ENCODE measurements around the gene TRIM71. TPM values are rescaled to one million over a fixed set of nuclear protein-coding genes. Genes with fewer than 3 reads are reported as not detected.

TRIM71 gene
- total and polyA plus RNA-seq, 2 of the 13 experiments (the other 11 are each of a cell fraction or from before 2014, with no cell fraction given) = 21.7 to 76.9 TPM

DNA sequence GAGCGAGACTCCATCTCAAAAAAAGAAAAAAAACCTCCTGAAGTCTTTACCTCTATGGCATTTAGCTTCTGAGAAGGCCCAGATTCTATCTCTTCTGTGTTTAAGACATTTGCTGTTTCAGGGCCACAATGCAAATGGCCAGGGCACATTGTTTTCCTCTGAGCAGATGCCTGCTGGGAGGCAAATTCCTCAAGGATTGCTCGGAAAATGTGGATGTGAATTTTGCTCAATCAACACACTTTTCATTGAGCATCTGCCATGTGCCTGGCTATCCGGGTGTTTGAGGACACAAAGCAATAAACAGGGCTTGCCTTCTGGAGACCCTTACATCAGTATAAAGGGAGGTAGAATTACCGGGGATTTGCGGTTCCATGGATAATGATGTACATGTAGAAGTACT is 20.0 kb downstream of the TRIM71 start (continued):
- TF ChIP-seq, protein P1, sequence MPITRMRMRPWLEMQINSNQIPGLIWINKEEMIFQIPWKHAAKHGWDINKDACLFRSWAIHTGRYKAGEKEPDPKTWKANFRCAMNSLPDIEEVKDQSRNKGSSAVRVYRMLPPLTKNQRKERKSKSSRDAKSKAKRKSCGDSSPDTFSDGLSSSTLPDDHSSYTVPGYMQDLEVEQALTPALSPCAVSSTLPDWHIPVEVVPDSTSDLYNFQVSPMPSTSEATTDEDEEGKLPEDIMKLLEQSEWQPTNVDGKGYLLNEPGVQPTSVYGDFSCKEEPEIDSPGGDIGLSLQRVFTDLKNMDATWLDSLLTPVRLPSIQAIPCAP (CRISPR knock-in tag; IDR thresholded peaks at IDR 0.05; ENCODE audit: low read depth) = no peak
- TF ChIP-seq, protein P2, sequence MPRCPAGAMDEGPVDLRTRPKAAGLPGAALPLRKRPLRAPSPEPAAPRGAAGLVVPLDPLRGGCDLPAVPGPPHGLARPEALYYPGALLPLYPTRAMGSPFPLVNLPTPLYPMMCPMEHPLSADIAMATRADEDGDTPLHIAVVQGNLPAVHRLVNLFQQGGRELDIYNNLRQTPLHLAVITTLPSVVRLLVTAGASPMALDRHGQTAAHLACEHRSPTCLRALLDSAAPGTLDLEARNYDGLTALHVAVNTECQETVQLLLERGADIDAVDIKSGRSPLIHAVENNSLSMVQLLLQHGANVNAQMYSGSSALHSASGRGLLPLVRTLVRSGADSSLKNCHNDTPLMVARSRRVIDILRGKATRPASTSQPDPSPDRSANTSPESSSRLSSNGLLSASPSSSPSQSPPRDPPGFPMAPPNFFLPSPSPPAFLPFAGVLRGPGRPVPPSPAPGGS (CRISPR knock-in tag; IDR thresholded peaks at IDR 0.05) = no peak
- TF ChIP-seq ZNF558 (CRISPR knock-in tag; IDR thresholded peaks at IDR 0.05; ENCODE audit: borderline replicate concordance) (no peak), HNRNPH1 (optimal IDR thresholded peaks at IDR 0.05; ENCODE audit: low read depth, low read length) (no peak), ZSCAN29 (CRISPR knock-in tag; conservative IDR thresholded peaks at IDR 0.05) (no peak), ATAD3A (CRISPR knock-in tag; IDR thresholded peaks at IDR 0.05) (no peak), SP5 (CRISPR knock-in tag; IDR thresholded peaks at IDR 0.05; ENCODE audit: borderline replicate concordance, low read depth) (no peak), POLR2AphosphoS5 (IDR thresholded peaks at IDR 0.05; ENCODE audit: low read depth, low read length) (peak; percentile 26; the same call in 1 of the 2 replicates), ZNF138 (CRISPR knock-in tag; IDR thresholded peaks at IDR 0.05; ENCODE audit: low read depth) (no peak), TCF7 (IDR thresholded peaks at IDR 0.05; ENCODE audit: low read depth) (no peak), MEF2D (CRISPR knock-in tag; IDR thresholded peaks at IDR 0.05) (no peak), ADNP (CRISPR knock-in tag; IDR thresholded peaks at IDR 0.05) (no peak)
- TF ChIP-seq, protein P3, sequence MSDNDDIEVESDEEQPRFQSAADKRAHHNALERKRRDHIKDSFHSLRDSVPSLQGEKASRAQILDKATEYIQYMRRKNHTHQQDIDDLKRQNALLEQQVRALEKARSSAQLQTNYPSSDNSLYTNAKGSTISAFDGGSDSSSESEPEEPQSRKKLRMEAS (IDR thresholded peaks at IDR 0.05) = 0 out of 2 replicates have a peak, but pooled peaks have one; percentile 29
- TF ChIP-seq, protein P4, sequence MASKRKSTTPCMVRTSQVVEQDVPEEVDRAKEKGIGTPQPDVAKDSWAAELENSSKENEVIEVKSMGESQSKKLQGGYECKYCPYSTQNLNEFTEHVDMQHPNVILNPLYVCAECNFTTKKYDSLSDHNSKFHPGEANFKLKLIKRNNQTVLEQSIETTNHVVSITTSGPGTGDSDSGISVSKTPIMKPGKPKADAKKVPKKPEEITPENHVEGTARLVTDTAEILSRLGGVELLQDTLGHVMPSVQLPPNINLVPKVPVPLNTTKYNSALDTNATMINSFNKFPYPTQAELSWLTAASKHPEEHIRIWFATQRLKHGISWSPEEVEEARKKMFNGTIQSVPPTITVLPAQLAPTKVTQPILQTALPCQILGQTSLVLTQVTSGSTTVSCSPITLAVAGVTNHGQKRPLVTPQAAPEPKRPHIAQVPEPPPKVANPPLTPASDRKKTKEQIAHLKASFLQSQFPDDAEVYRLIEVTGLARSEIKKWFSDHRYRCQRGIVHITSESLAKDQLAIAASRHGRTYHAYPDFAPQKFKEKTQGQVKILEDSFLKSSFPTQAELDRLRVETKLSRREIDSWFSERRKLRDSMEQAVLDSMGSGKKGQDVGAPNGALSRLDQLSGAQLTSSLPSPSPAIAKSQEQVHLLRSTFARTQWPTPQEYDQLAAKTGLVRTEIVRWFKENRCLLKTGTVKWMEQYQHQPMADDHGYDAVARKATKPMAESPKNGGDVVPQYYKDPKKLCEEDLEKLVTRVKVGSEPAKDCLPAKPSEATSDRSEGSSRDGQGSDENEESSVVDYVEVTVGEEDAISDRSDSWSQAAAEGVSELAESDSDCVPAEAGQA (IDR thresholded peaks at IDR 0.05; ENCODE audit: low read depth) = no peak
- TF ChIP-seq, protein P4 (CRISPR knock-in tag; IDR thresholded peaks at IDR 0.05; ENCODE audit: borderline replicate concordance) = no peak

Data from HepG2 (cell line).